GM18498 (cell line): Measurements from ENCODE around the gene UPF3A.
"Not testable (repeated sequence)": the region's sequence is repeated elsewhere in the genome, so short reads cannot be mapped to it uniquely, and the experiment has no call there.

ENCODE experiments used
- ATAC-seq: cut with Tn5 transposase; IDR thresholded peaks from one replicate; pipeline ENCODE4 v1.9.1; 2021; ENCODE audit warnings: mild to moderate bottlenecking, moderate library complexity; ENCODE audit not compliant: unreplicated experiment

UPF3A gene

DNA sequence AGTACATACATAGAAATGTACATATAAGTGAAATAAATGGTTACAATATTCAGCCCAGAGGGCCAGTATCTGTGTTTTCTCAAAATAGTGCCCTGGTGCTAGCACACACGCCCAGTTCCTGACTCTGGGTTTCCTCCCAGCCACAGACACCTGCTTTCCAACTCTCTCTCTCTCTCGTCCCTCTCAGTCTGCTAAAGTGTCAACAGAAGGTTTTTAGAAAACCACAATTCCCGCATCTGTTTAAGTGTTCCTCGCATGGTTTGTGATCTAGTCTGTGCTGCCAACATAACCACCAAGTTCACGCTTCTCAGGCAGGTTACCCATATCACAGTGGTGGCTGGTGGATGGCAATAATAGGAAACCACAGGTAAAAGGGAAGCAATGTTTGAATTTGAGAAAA lies 17.8 kb upstream of the UPF3A start:
- ATAC-seq = no peak

DNA sequence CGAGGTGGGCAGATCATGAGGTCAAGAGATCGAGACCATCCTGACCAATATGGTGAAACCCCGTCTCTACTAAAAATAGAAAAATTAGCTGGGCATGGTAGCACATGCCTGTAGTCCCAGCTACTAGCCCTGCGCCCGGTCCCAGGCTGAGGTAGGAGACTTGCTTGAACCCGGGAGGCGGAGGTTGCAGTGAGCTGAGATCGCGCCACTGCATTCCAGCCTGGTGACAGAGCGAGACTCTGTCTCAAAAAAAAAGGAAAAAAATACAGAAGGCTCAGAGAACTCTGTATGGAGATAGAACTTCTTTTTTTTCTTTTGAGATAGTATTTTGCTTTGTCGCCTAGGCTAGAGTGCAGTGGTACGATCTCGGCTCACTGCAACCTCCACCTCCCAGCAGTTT lies 17.1 kb upstream of the UPF3A start:
- not testable (repeated sequence) for ATAC-seq

DNA sequence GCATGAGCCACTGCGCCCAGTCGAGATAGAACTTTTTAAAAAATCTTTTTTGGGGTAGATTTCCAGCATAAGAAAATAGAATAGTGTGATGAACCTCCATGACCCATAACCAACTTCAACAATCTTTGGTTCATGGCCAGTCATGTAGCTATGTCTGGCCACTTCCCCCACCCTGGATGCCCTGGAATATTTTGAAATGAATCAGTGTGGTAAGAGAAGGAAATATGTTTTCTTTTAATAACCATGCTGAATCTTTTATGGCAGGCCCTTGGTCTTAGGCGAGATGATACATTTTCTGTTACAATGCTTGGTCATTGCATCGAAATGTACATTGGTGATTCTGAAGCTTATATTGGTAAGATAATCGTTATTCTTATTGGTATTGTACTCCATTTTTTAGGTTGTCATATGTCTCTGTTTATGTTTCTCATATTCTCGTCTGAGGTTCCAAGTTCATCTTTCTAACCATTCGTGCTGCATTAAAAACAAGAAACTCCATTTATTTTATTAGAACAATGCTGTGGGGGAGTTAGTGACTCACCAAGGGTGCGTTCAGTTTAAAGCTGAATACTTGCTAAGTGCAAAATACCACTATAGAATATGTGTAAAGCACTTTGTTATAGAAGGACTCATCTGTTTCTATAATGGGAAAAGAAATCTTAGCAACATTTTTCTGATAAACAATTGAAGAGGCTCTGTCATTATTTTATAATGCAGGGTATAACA lies 16.4 kb upstream of the UPF3A start:
- no peak for ATAC-seq

DNA sequence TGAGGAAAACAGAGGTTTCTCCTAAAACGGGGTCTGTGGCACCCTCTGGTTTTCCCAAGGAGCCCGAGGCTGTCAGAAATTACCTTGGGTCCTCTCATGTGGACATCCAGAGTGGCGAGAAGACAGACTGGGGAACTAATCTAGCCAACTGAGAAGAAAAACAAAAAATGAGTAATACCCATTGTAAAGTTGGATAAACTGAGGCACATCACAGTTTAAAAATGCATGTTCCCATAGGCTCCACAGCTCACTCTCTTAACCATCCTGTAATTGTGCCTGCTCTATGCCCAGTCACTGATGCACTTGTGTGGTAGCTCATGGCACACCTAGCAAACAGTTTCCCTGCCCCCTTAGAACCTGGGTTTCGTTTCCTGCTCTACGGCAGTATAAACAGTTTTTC lies 15.2 kb upstream of the UPF3A start:
- no peak for ATAC-seq

DNA sequence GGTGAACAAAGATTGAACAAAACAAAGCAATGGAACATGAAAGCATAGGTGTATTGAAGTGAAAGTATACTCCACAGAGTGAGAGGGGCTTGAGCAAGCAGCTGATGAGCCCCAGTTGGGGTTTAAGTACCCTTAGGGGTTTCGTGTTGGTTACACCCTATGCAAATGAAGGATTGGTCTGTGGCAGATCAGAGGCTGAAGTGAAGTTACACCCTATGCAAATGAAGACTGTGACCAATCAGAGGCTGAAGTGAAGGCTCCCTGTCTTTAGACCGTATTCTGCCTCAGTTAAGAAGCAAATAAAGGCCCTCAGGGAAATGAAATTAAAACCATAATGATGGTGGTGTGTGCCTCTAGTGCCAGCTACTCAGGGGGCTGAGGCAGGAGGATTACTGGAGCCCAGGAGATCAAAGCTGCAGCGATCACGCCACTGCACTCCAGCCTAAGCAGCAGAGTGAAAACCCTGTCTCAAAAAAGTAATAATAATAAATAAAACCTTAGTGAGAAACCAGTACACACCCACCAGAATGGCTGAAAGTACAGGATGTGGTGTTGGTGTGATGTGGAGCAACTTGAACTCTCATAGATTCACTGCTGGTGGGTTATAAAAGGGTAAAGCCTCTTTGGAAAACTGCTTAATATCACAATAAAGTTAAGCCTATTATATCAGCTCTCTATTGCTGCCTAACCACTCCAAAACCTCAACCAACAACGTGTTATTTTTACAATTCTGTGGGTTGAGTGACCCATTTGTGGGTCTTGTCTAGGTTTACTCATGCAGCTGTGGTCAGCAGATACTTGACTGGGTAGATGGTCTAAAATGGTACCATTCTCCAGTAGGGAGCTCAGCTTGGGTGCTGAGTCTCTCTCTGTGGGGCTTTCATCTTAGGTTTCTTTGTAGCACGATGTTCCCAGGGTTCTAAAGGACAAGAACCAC lies 12.8 kb upstream of the UPF3A start:
- no peak for ATAC-seq

DNA sequence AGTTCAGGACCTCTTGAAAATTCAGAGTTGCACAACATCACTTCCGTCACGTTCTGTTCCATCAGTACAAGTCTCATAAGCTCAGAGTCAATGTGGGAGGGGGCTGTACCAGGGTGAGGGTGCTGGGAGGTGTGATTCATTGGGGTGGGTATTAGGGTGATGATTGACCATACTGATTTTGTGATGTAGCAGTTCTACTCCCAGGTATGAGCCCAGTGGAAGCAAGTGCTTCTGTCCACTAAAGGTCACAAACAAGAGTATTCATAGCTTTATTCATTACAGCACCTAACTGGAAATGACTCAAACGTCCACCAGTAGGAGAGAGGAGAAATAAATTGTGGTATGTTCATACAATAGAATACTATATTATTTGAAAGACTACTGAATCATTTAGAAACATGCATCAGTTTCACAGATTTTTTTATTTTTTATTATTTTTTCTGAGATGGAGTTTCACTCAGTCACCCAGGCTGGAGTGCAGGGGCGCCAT lies 12.1 kb upstream of the UPF3A start:
- ATAC-seq = no peak

DNA sequence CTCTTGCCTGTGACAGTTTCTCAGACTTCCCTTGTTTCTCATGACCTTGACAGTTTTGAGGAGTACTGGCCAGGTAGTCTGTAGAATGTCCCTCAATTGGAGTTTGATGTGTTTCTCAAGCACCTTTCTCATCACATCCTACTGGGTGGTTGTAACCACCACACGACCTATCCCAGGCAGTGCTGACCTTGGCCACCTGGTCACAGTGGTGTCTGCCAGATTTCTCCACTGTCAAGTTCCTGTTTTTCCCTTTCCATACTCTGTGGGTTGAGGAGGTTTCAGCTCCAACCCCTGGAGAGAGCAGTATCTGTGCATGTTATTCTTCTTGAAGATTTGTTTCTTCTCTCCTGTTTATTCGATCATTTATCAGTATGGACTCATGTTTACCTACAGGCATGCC lies 8.4 kb upstream of the UPF3A start:
- no peak for ATAC-seq

DNA sequence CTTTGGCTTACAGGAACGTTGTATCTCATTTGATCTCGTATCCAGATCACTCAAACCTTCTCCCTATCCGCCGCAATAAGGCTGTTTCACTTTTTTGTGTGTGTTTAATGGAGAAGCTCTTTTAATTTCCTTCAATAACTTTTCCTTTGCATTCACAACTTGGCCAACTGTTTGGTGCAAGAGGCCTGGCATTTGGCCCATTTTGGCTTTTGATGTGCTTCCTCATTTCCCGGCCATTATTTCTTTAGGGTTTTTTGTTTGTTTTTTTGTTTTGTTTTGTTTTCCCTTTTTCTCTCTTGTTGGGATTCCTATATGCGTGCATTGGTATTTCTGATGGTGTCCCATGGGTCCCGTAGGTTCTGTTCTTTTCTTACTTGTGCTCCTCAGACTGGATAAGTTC lies 6.1 kb upstream of the UPF3A start:
- no peak for ATAC-seq

DNA sequence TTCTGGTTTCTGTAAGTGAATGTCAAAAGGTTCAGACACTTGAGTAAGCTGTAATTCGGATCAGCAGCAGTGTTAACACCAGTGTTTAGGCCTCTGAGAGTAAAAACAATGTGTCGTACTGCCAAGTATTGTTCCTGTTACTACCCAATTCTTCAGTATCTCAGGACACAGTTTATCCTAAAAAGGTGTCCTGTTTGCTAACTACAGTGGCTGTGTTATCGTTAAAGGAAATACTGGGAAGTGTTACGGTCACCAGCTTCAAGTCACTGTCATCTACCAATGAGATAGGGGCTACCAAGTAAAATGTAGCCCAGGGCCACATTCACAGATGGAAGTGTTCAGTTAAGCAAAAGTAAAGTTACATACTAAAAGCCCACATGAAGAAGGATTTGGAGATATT lies 2.3 kb upstream of the UPF3A start:
- no peak for ATAC-seq

DNA sequence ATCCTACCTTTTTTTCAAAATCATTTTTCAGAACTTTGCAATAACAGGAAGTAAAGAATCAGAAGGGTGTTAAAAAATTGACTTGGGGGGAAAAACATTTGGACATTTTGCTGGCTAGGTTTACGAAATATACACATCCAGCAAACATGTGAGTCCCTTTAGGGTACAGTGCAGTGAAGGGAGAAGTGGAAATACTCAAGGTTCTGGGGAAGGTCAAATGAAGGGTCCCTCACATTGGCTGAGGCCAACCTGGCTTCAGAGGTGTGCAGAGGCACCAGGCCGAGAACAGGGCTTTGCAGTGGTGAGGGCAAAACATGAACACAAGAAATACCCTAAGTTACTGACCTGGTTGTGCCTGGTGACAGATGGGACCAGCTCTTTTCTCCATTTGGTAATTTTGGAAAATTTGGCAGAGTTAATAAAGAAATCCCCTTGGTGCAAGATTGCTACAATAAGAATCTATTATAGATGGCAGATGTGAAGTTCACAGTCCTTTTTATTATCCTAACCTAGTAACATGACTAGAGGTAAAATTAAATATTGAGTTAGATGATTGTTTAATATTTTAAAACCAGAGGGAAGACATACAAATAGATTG lies 1.5 kb upstream of the UPF3A start:
- ATAC-seq = no peak

DNA sequence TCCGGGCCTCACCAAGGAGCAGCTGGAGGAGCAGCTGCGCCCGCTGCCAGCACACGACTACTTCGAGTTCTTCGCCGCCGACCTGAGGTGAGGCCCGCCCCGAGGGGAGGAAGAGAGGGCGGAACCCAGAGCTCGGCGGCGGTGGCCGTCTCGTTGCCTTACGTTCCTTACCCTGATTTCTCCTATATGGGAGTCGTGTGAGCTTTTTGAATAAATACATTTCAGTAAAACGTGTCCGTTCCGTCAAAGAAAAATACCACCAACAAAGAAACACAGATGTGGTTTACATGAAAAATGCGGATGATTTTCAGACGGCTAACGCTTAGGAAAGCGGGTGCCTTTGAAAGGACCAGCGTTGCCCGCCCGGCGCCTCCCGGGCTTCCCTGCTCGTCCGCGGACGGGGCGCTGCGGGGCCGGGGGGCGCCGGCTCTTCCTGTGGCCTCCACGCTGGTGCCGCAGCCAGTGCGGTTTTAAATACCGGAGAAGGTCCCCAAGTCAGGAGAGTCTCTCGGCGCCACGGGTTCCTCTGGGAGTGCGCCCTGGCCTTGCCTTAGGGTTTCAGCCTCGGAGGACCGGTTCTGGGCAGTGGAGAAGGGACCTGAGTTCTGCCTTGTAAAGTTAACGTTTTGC lies 755 bp downstream of the UPF3A start:
- peak; percentile 54 for ATAC-seq

DNA sequence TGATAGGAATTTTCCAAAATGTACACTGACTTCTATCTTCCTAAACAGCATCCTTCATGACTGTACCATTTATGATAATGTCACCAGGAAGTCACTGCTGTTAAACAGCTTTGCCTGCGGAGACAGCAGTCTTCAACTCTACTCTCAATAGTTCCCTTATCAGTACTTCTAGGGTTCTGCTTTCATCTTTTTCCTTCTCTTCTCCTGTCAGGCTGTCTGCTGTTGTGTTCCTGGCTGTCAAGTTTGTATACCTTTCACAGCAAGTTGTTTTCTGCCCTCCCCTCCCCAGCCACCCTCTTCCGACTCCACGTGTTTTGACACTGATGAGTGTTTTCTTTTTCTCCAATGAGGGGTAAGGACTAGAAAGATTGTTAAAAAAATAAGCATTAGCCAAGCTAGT lies 2.2 kb downstream of the UPF3A start:
- ATAC-seq = no peak

DNA sequence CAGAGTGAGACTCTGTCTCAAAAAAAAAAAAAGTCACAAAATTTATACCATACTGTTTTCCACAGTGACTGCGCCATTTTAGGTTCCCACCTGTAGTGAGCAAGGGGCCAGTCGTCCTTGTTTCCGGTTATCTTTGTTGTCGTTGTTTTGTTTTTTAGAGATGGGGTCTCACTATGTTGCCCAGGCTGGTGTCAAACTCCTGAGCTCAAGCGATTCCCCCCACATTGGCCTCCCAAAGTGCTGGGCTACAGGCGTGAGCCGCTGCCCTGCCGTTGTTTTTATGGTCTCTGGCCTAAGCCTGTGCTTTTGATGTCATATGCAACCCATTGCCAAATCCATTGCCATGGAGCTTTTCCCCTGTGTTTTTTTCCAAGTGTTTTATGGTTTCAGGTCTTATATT lies 3.3 kb downstream of the UPF3A start:
- ATAC-seq = no peak

DNA sequence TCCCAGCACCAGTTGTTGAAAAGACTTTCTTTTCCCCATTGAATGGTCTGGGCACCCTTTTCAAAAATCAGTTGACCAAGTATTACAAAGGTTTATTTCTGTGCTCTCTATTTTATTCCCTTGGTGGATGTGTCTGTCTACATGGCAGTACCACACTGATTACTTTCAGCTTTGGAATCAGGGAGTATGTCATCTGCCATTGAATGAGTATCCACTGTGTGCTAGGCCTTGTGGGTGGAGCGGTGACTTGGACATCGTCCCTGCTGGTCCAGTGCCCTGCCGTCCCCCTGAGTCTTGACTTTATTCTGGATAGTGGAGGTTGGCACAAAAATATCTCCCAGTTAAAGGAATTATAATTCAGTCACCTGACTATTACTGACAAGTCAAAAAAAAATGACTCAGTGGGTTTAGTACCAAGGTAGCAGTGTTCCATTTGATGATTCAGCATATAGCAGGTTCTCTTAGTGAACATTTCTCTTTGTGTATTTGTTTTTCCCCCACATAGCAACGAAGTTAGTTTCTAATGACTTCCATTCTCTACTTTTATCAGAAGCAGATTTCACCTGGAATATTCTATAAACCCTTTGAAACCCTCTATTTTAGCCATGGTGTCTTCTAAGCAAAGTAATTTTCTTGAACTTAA lies 3.9 kb downstream of the UPF3A start:
- no peak for ATAC-seq

DNA sequence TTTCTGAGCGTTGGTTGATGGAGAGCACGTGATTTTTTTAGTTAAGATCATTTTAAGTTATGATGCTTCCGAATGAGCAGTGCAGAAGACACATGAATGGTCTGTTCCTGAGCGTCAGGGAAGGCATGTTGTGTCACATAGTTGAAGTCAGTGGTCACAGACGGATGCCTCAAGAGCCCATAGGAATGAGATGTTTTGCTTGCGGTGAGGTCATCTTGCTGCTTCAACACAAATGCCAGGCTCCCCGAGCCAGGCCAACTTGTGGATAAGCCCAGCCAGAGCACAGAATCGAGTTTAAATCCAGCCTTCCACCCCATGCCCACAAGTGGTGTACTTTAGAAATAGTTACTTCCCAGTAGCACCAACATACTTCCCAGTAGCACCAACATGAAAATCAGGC lies 5.4 kb downstream of the UPF3A start:
- no peak for ATAC-seq

DNA sequence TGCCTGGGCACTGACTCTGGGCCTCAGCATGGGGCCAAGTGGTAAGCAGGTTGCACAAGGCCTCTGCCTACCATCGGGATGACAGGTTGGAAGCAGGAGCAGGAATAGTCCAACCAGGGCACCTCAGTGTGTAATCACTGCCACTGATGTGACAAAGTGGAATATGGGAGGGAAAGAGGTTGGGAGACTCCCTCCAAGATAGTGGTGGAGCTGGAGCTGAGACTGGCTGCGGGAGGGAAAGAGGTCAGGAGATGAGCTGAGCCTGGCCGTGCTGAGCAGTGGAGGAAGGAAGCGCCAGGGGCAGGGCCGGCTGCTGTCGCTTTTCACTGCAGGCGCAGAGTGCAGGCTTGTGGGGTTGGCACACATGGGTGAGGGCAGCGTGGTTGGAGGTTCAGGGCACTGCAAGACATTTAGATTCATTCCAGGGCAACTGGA lies 6.8 kb downstream of the UPF3A start:
- ATAC-seq = no peak

DNA sequence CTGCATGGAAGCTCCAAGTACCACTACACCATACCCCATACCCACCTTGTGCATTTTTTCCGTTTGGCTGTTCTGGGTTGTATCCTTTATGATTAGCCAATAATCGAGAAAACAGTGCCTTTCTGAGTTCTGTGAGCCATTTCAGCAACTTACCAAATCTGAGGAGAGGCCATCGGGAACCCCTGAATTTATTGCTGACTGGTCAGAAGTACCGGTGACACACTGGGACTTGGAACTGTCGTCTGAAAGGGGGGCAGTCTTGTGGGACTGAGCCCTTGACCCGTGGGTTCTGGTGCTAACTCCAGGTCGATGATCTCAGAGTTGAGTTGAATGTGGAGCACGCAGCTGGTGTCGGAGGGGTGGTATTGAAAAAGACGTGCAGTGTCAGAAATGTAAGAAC lies 15.0 kb downstream of the UPF3A start:
- no peak for ATAC-seq

DNA sequence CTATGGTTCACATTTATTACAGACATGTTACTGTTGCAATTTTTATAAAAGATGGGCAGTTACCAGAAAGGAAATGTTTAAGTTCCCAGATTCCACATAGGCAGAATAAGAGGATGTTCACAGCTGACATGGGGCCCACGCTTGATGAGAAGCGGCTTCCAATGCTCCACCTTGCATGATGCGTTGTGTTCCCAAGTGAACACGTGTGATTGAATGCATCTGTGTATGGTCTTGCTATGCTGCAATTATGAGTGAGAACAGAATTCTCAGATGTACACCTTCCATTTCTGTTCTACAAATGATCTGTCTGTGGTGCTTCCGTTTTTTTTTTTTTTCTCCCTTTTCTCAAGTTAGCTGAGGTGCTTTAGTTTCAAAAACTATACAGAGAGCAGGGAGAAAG lies 15.5 kb downstream of the UPF3A start:
- no peak for ATAC-seq

DNA sequence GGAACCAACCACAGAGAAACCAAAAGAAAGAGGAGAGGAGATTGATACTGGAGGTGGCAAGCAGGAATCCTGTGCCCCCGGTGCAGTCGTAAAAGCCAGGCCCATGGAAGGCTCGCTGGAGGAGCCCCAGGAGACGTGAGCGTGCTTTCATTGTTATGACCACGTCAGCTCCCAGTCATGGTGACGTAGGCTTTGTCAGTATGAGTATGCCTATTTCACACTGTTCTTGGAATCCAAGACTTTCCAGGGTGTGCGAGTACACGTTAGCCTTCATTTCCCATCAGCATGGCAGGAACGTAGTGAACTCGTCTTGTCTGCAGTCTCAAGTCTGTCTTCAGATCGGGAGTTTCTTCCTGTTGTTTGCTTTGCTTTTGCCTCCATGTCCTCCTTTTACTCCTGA lies 17.5 kb downstream of the UPF3A start:
- no peak for ATAC-seq

DNA sequence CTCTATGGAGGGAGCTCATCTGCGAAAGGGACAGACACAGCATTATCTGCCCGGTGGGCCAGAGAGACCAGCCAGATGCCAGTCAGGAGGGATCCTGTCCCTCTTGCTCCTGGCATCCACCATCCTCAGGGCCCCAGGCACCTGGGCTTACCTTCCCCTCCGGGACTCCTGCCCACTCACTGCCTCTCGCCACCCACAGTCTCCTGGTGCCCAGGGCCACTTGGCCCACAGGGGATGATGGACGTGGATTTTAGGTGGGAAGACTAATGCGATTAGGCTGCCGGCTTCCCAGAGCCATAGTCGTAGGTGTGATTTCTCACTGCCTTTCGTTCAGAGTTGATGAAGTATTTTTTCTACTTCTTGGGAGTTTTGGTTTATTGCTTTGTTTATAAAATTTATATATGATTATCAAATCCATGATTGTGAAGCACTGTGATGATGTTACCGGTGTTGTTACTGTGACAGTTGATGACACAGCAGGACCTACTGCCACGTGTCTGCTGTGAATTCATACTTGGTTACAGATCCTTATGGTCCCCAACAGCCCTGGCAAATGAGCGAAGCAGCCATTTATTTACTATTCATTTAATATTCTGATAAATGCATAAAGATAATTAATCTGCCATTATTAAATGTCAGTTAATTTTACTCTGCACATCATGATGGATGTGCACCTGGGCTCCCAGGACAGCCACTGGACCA lies 18.4 kb downstream of the UPF3A start:
- ATAC-seq = no peak
